Panc1 (cell line): ENCODE measurements around the gene SLC38A10. TPM values are rescaled to one million over a fixed set of nuclear protein-coding genes. Genes with fewer than 3 reads are reported as not detected.

Experiments
- ATAC-seq: fragments of 200-7000 bp; cut with Tn5 transposase; 2 replicates; pipeline ENCODE4 v1.9.1; 2020; ENCODE audit warnings: mild to moderate bottlenecking, moderate library complexity
- BruUV-seq: library from RNA; stranded (reverse); fragments of 400-500 nt; replicated peaks from 2 replicates; lab custom pipeline; 2021; lab: Mats Ljungman, UMichigan
- CTCF ChIA-PET: fragments of 300-600 bp; sonication (Branson Sonifier 250); formaldehyde crosslinking; loops from one replicate; lab custom pipeline; 2022; ENCODE audit warnings: antibody characterized with exemption; lab: Charles Lee
- POLR2A ChIA-PET: fragments of 300-600 bp; sonication (Branson Sonifier 250); formaldehyde crosslinking; loops from one replicate; lab custom pipeline; 2022; ENCODE audit warnings: antibody characterized with exemption; lab: Charles Lee
- DNase-seq: peaks from one replicate; pipeline ENCODE4 v3.0.0-alpha.2; 2010; ENCODE audit warnings: low read depth, low spot score
- H3K27ac ChIP-seq: 2 replicates; pipeline ENCODE4 v1.5.1; 2011; ENCODE audit warnings: mild to moderate bottlenecking, low read length, inconsistent platforms
- H3K27me3 ChIP-seq: fragments of 200-500 bp; sonication (Bioruptor generic); 2 replicates; pipeline ENCODE4 v1.6.0; 2014; ENCODE audit warnings: low read length, inconsistent platforms; ENCODE audit not compliant: control insufficient read depth, insufficient read depth
- H3K36me3 ChIP-seq: fragments of 200-500 bp; sonication (Bioruptor generic); 2 replicates; pipeline ENCODE4 v1.5.1; 2014; ENCODE audit warnings: inconsistent platforms, mild to moderate bottlenecking, low read length, moderate library complexity; ENCODE audit not compliant: control insufficient read depth, insufficient read depth
- H3K4me1 ChIP-seq: 2 replicates; pipeline ENCODE4 v1.5.1; 2011; ENCODE audit warnings: inconsistent platforms, mild to moderate bottlenecking, low read length, moderate library complexity; ENCODE audit not compliant: control insufficient read depth, insufficient read depth
- H3K4me3 ChIP-seq, 2 experiments: 2 replicates each; pipeline ENCODE4 v1.5.1; 2011 to 2012; ENCODE audit warnings: low read depth in 2 of 2, low read length in 2 of 2, mild to moderate bottlenecking in 2 of 2, inconsistent platforms in 1 of 2, moderate library complexity in 1 of 2
- H3K9me3 ChIP-seq: fragments of 200-500 bp; sonication (Bioruptor generic); 2 replicates; pipeline ENCODE4 v1.5.1; 2014; ENCODE audit warnings: low read depth, mild to moderate bottlenecking, inconsistent platforms, low read length, moderate library complexity; ENCODE audit not compliant: control insufficient read depth, insufficient read depth
- CTCF ChIP-seq: fragments of 450-650 bp; IDR thresholded peaks from 2 replicates; pipeline ENCODE4 v1.5.1; 2017; ENCODE audit warnings: mild to moderate bottlenecking
- POLR2AphosphoS5 ChIP-seq: IDR thresholded peaks from 2 replicates; pipeline ENCODE4 v1.6.1; 2012; ENCODE audit warnings: mild to moderate bottlenecking, low read depth, low read length, moderate library complexity
- REST ChIP-seq, 2 experiments: IDR thresholded peaks; 2 replicates each; pipeline ENCODE4 v1.6.1; 2011 to 2012; ENCODE audit warnings: low read depth in 2 of 2, control low read depth in 1 of 2, low read length in 1 of 2, mild to moderate bottlenecking in 1 of 2, moderate library complexity in 1 of 2; ENCODE audit not compliant: insufficient read depth in 1 of 2
- SIN3A ChIP-seq: IDR thresholded peaks from 2 replicates; pipeline ENCODE4 v1.6.1; 2012; ENCODE audit warnings: low read depth, mild to moderate bottlenecking, low read length, moderate library complexity, borderline replicate concordance; ENCODE audit not compliant: insufficient read depth
- TCF7L2 ChIP-seq: IDR thresholded peaks from 2 replicates; pipeline ENCODE4 v1.6.1; 2011; ENCODE audit warnings: mild to moderate bottlenecking, low read depth, low read length, inconsistent platforms
- in situ Hi-C: cut with HindIII; loops from 2 replicates; pipeline ENCODE4 v1.10.0; 2016; ENCODE audit warnings: low sequenced_read_pairs, low pct_unique_long_range_greater_than_20kb
- intact Hi-C: fragments of 100-400 bp; cut with micrococcal nuclease; formaldehyde crosslinking; loops from one replicate; pipeline ENCODE4 v1.10.0; 2022; ENCODE audit not compliant: unreplicated experiment
- total RNA-seq: library from RNA; stranded (reverse); gene quantifications from one replicate; pipeline ENCODE4 v1.2.1, GENCODE V29; 2021; ENCODE audit not compliant: unreplicated experiment

SLC38A10 gene
- total RNA-seq, 1 experiment from 2014 or later, result 188 TPM

GRCh38 chr17:81246679-81247338 lies 48.3 kb downstream of the SLC38A10 start:
- in situ Hi-C loops, result no loop called here
- no peak for ATAC-seq
- intact Hi-C loops, result no loop called here
- DNase-seq, result no peak
- TF ChIP-seq TCF7L2 (no peak), CTCF (no peak), POLR2AphosphoS5 (no peak), REST (IDR thresholded peaks at IDR 0.05; ENCODE audit: insufficient read depth in 1 of 2, low read depth in 2 of 2, low read length in 1 of 2) (no peak), SIN3A (no peak)
- BruUV-seq, result no TSS peak
- H3K36me3 ChIP-seq, result 0 out of 2 replicates have a peak, but pooled peaks cover 3% of the 10 kb centered on the region
- no peaks in the 10 kb centered on the region for H3K9me3 ChIP-seq
- no peak overlapping the region for H3K27ac ChIP-seq
- ChIA-PET CTCF (no interaction called here), POLR2A (no interaction called here)
- H3K4me1 ChIP-seq, result peaks cover 28% of the 10 kb centered on the region
- no peak overlapping the region for H3K4me3 ChIP-seq
- no peaks in the 10 kb centered on the region for H3K27me3 ChIP-seq

GRCh38 chr17:81246343-81246670 lies 48.8 kb downstream of the SLC38A10 start:
- Histone ChIP-seq H3K4me1 (peaks cover 29% of the 10 kb centered on the region), H3K36me3 (no peaks in the 10 kb centered on the region), H3K27ac (no peak overlapping the region), H3K4me3 (no peak overlapping the region), H3K9me3 (no peaks in the 10 kb centered on the region), H3K27me3 (no peaks in the 10 kb centered on the region)
- ChIA-PET CTCF (interaction anchor here (0.6 kb wide), 1 partner anchor 69 kb away, joined by 3 read pairs; no protein-coding TSS in a partner anchor), POLR2A (no interaction called here)
- DNase-seq, result no peak
- no TSS peak for BruUV-seq
- in situ Hi-C loops, result no loop called here
- TF ChIP-seq CTCF, result no peak
- no peak for TF ChIP-seq TCF7L2
- no peak for TF ChIP-seq POLR2AphosphoS5
- TF ChIP-seq SIN3A, result no peak
- TF ChIP-seq REST (IDR thresholded peaks at IDR 0.05; ENCODE audit: insufficient read depth in 1 of 2, low read depth in 2 of 2, low read length in 1 of 2), result no peak
- ATAC-seq, result no peak
- intact Hi-C loops, result no loop called here
